Activated T-cell treated with anti-CD3 and anti-CD28 coated beads, Interleukin-2, amount 50 U/mL, for 4 hours (primary cell): ENCODE data around the gene RAP2A. TPM values are rescaled to one million over a fixed set of nuclear protein-coding genes. Genes with fewer than 3 reads are reported as not detected.

Source experiments
- ATAC-seq, 2 donors: fragments of 200-7000 bp; cut with Tn5 transposase; one replicate each; pipeline ENCODE4 v1.10.0; 2021
- DNase-seq: peaks from one replicate; pipeline ENCODE4 v3.0.0-alpha.2; 2020
- H3K27me3 Mint-ChIP-seq: one replicate; pipeline ENCODE4 v1.8.0; 2021; ENCODE audit warnings: low read depth, mixed read lengths
- H3K36me3 Mint-ChIP-seq: one replicate; pipeline ENCODE4 v1.8.0; 2022; ENCODE audit warnings: mixed read lengths; ENCODE audit not compliant: insufficient read depth
- H3K4me1 Mint-ChIP-seq: one replicate; pipeline ENCODE4 v1.8.0; 2021; ENCODE audit warnings: low read depth, mixed read lengths
- H3K4me3 Mint-ChIP-seq: one replicate; pipeline ENCODE4 v1.8.0; 2021; ENCODE audit warnings: mild to moderate bottlenecking, moderate library complexity, mixed read lengths
- H3K9me3 Mint-ChIP-seq: one replicate; pipeline ENCODE4 v1.8.0; 2021; ENCODE audit warnings: mixed read lengths
- total RNA-seq, 3 donors: library from RNA; stranded (reverse); gene quantifications; one replicate each; pipeline ENCODE4 v1.2.1, GENCODE V29; 2021

The RAP2A gene
- total RNA-seq = 10 to 100 TPM; 11.1 to 16.0 (median 15.5) TPM

GRCh38 chr13:97433727-97434396 is at the start of gene RAP2A:
RAP2A (plus strand) TSS chr13:97434169; CDS start chr13:97434471, 302 bp downstream.
- ATAC-seq (peak; percentile 71 to 72), DNase-seq (peak; percentile 87)
- Mint-ChIP-seq H3K36me3 (no peaks in the 10 kb centered on the region), H3K4me1 (peaks cover 31% of the 10 kb centered on the region), H3K27me3 (peaks cover 3% of the 10 kb centered on the region), H3K4me3 (peak within 1 kb of the TSS; percentile 90), H3K9me3 (no peaks in the 10 kb centered on the region)

DNA sequence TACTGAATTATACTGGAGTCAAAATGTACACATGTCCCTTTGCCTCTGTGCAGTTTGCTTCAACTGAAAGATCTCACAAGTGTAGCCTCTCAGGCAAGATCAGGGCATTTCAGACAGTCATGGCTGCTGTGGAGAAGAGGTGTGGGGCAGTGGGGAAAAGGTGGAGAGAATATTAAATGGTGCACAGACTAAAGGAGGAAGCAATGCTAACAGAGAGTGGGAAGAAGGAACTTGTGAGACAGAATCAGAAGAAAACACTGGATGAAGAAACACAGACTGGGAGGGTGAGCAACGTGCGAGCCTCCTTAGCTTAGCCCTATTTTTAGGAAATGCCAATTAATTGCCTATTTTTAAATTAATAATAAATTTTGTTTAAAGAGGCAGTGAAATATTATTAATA is 49.6 kb upstream of the RAP2A start:
- DNase-seq = no peak
- Mint-ChIP-seq H3K27me3 (no peaks in the 10 kb centered on the region), H3K4me3 (no peak overlapping the region), H3K9me3 (no peaks in the 10 kb centered on the region), H3K4me1 (peaks cover 25% of the 10 kb centered on the region), H3K36me3 (peaks cover 28% of the 10 kb centered on the region)
- no peak for ATAC-seq

DNA sequence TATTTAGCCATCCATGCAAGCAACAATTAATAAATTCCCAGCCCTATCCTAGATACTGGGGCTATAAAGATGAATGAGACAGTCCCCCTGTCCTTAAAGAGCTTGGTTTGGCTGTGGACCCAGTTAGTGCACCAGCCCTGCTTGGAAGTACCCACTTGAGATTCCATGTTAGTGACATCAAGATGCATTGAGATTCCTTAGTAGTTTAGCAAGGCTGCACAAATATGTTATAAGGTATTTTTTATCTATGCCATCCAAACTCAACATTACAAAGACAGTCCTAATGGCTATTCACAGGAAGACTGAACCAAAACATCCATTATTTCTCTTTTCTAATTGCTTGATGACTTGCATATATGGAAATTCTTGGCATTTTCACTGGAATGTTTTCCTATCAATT is 48.8 kb upstream of the RAP2A start:
- Mint-ChIP-seq H3K4me3 (no peak overlapping the region), H3K27me3 (no peaks in the 10 kb centered on the region), H3K4me1 (peaks cover 25% of the 10 kb centered on the region), H3K9me3 (no peaks in the 10 kb centered on the region), H3K36me3 (peaks cover 27% of the 10 kb centered on the region)
- ATAC-seq (no peak), DNase-seq (no peak)

DNA sequence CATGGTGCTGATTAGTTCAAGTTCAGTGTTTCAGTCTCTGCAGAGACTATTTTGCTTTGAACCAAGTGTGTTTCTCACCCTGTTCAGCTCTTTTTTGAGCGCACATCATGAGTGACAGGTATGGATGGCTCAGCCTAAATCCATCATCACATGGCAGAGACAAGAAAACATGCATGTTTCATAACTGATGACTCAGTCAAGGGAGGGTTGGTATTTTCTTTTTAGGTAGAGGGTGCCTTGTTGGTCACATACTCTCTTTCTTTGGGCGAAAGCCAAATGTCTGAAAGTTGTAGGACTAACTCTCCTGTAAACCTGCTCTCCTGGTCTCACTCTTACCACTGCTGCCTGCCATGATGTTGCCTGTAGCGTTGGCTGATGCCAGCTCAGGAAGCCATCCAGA is 48.1 kb upstream of the RAP2A start:
- no peak overlapping the region for H3K4me3 Mint-ChIP-seq
- peaks cover 24% of the 10 kb centered on the region for H3K36me3 Mint-ChIP-seq
- ATAC-seq (no peak), DNase-seq (no peak)
- H3K9me3 Mint-ChIP-seq = no peaks in the 10 kb centered on the region
- peaks cover 25% of the 10 kb centered on the region for H3K4me1 Mint-ChIP-seq
- H3K27me3 Mint-ChIP-seq = no peaks in the 10 kb centered on the region

DNA sequence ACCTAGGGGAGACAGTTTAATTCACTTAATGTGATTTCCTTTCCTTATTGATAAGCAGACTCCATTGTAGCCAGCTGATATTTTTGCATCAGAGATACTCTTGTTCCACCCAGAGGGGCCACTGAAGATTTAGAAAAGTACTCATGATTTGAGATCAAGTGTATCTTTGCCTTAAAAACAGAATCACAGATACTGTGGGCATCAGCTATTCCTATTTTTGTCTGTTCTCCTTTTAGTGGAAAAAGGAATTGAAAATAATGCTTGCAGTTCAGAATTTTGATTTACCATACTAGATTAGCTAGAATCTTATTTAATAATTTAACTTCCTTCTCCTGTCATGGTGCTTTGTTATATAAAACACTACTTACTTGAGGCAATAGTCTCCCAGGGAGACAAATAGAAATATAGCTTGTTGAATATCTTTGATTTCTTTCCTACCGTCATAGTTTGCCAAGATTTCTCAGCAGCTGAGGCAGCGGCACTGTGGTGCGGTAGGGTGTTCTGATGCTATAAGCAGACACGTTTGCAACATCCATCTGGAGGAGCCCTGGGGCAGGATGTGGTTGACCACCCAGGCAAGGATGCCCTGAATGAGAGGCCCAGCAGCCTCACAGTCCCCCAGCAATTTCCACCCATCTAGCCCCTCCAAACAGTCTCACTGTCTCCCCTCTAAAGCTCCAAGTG is 47.0 kb upstream of the RAP2A start:
- Mint-ChIP-seq H3K4me3 (no peak overlapping the region), H3K27me3 (no peaks in the 10 kb centered on the region), H3K9me3 (no peaks in the 10 kb centered on the region), H3K4me1 (peaks cover 25% of the 10 kb centered on the region), H3K36me3 (peaks cover 26% of the 10 kb centered on the region)
- DNase-seq = no peak
- ATAC-seq = peak in 1 of 2 donors; percentile 32

DNA sequence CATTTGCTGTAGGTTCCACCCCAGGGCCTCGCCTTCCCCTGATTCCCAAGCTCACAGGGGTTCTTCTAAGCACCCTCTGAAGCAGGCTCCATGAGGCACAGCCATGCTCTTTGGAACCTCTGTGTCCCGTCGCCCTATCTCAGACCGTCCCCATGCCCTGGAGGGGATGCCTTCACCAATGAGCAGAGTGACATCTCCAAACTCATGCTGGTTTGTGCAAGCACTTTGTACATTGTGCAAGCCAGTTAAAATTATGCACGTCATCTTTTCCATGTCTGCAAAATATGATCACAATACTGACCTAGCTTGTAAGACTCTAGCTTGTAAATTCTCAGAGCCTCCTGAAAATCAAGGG is 46.5 kb upstream of the RAP2A start:
- H3K4me3 Mint-ChIP-seq = no peak overlapping the region
- no peak for ATAC-seq

DNA sequence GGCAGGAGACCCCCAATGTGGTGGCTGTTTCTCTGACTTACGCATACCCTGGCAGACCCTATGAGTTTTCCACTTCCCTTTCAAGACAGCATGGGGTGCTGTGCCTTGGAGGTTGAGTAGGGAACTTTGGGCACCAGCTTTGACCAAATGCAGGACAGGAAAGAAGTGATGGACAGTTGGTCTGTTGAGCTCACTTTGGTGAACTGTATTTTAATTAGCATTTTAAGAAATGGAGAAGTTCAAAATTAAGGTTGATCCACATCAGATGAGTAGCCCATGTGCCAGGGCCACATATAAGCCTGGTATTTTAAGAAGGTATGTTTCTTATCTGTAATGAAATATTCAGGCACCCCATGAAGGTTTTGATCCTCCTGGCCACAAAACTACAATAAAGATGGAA is 46.1 kb upstream of the RAP2A start:
- no peak overlapping the region for H3K4me3 Mint-ChIP-seq
- ATAC-seq (no peak), DNase-seq (no peak)
- H3K36me3 Mint-ChIP-seq = peaks cover 22% of the 10 kb centered on the region
- H3K4me1 Mint-ChIP-seq = peaks cover 23% of the 10 kb centered on the region
- H3K9me3 Mint-ChIP-seq = no peaks in the 10 kb centered on the region
- H3K27me3 Mint-ChIP-seq = no peaks in the 10 kb centered on the region

More for the DNA sequence above, 46.5 kb upstream of the RAP2A start:
- DNase-seq = no peak
- Mint-ChIP-seq H3K36me3 (peaks cover 26% of the 10 kb centered on the region), H3K4me1 (peaks cover 25% of the 10 kb centered on the region), H3K27me3 (no peaks in the 10 kb centered on the region), H3K9me3 (no peaks in the 10 kb centered on the region)

- Mint-ChIP-seq H3K36me3 (peaks cover 21% of the 10 kb centered on the region), H3K27me3 (no peaks in the 10 kb centered on the region), H3K9me3 (no peaks in the 10 kb centered on the region), H3K4me1 (peaks cover 22% of the 10 kb centered on the region), H3K4me3 (no peak overlapping the region)
- DNase-seq (no peak), ATAC-seq (no peak)
Measured at GRCh38 chr13:97388373-97388772, 45.6 kb upstream of the RAP2A start.

DNA sequence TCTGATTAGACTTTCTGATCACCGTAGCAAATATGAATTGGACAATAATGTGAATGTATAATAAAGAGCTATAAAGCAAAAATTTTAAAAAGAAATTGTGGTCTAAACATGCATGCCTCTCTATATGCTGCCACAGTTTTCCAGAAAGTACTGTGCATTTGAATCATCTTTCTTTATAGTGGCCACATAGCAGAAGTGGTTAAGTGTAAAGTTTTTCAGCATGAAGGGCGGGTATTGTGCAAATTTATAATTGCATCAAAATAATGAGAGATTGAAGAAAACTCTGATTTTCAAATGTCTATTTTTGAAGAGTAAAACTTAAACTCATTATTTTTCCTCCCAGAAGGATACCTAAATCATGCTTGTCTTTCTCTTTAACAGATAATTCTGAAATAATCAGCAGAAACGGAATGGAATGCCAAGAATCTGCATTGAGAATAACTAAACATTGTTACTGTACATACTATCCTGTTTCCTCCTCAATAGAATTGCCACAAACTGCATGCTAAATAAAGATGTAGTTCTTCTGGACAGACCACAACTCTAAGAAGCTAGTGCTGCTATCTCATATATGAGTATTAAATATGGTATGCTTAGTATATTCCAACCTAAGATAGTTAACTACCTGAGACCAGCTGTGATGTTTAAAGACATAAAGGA is 42.9 kb upstream of the RAP2A start:
- Mint-ChIP-seq H3K9me3 (no peaks in the 10 kb centered on the region), H3K4me1 (peaks cover 20% of the 10 kb centered on the region), H3K4me3 (no peak overlapping the region), H3K36me3 (peaks cover 13% of the 10 kb centered on the region), H3K27me3 (no peaks in the 10 kb centered on the region)
- no peak for DNase-seq
- no peak for ATAC-seq

DNA sequence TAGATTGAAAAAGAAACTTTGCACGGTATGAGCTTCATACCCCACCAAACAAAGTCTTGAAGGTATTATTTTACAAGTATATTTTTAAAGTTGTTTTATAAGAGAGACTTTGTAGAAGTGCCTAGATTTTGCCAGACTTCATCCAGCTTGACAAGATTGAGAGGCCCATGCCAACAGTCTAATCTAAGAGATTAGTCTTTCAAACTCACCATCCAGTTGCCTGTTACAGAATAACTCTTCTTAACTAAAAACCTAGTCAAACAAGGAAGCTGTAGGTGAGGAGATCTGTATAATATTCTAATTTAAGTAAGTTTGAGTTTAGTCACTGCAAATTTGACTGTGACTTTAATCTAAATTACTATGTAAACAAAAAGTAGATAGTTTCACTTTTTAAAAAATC is 41.9 kb upstream of the RAP2A start:
- no peak for DNase-seq
- no peak overlapping the region for H3K4me3 Mint-ChIP-seq
- no peaks in the 10 kb centered on the region for H3K9me3 Mint-ChIP-seq
- H3K27me3 Mint-ChIP-seq = no peaks in the 10 kb centered on the region
- peaks cover 10% of the 10 kb centered on the region for H3K4me1 Mint-ChIP-seq
- no peak for ATAC-seq
- H3K36me3 Mint-ChIP-seq = peaks cover 13% of the 10 kb centered on the region

- Mint-ChIP-seq H3K27me3 (no peaks in the 10 kb centered on the region), H3K4me1 (no peaks in the 10 kb centered on the region), H3K36me3 (peaks cover 7% of the 10 kb centered on the region), H3K9me3 (no peaks in the 10 kb centered on the region), H3K4me3 (no peak overlapping the region)
- DNase-seq (no peak), ATAC-seq (no peak)
Measured at GRCh38 chr13:97394542-97394941, 39.4 kb upstream of the RAP2A start.

DNA sequence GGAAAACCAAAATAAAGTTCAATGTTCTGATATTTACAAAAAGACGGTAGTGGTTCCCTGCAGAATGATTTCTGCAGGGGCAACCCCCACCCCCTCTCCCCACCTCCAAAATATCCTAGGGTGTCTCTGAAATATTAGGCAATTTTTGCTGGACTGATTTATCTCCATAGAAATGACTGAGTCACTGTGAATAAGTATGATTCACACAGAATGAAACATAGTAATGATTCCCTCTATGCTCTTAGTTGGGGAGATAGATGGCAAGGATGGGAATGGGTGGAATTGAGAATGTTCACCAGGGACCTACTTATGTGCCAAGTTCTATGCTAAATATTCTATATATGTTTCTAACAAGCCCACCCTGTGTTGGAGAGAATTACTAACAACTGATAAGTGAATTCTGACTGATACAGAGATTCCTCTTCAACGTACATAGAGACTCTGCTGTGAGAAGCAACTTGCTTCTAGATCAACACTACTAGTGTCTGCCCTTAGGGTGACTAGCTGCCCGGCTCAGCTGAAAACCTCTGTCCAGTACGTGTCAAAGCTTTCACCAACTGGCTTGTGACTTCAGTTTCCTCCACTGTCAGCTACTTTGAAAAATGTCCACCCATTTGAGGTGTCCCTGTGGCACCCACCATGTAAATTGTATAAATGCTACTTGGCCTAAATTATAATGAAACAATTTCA is 38.4 kb upstream of the RAP2A start:
- H3K4me3 Mint-ChIP-seq = no peak overlapping the region
- H3K27me3 Mint-ChIP-seq = no peaks in the 10 kb centered on the region
- peaks cover 7% of the 10 kb centered on the region for H3K36me3 Mint-ChIP-seq
- ATAC-seq (no peak), DNase-seq (no peak)
- no peaks in the 10 kb centered on the region for H3K9me3 Mint-ChIP-seq
- no peaks in the 10 kb centered on the region for H3K4me1 Mint-ChIP-seq

GRCh38 chr13:97397267-97397666 is 36.7 kb upstream of the RAP2A start:
- no peaks in the 10 kb centered on the region for H3K36me3 Mint-ChIP-seq
- H3K4me3 Mint-ChIP-seq = no peak overlapping the region
- ATAC-seq (no peak), DNase-seq (no peak)
- H3K4me1 Mint-ChIP-seq = no peaks in the 10 kb centered on the region
- no peaks in the 10 kb centered on the region for H3K27me3 Mint-ChIP-seq
- H3K9me3 Mint-ChIP-seq = peaks cover 10% of the 10 kb centered on the region

- H3K27me3 Mint-ChIP-seq = peaks cover 7% of the 10 kb centered on the region
- no peaks in the 10 kb centered on the region for H3K36me3 Mint-ChIP-seq
- no peak overlapping the region for H3K4me3 Mint-ChIP-seq
- DNase-seq = no peak
- H3K4me1 Mint-ChIP-seq = no peaks in the 10 kb centered on the region
- no peak for ATAC-seq
- peaks cover 10% of the 10 kb centered on the region for H3K9me3 Mint-ChIP-seq
Measured at GRCh38 chr13:97401421-97401820, 32.5 kb upstream of the RAP2A start.
